Measurements from ENCODE around the gene TOPORS.

The TOPORS gene

DNA sequence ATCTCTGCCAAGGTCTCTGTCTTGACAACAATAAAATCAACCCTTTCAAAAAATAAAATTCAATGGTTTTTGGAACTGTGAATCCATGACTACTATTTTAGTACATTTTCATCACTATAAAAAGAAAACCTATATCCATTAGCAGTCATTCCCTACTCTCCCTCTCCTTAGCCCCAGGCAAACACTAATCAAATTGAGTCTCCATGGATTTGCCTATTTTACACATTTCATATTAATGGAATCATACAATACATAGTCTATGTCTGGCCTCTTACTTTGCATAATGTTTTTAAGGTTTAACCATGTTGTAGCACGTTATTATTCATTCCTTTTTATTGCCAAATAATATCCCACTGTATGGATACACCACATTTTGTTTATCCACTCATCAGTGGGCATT lies 50.5 kb downstream of the TOPORS start:
- DNase-seq: no peak

DNA sequence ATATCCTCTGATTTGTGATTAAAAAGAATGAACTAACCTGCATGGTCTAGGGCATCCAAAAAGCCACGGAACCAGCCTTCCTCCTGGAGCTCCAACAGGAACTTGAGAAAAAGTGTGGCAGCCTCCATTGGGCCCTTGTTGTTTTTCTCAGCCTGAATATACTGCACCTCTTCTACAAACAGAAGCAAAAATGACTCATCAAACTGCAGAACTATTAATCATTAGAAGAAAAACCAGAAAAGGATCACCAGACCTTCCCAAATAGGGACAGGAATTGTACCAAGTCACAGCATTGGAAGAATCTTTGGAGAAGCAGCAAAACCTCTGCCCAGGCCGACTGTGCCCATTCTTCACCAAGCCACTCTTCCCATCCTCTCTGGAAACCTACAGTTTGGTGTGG lies 51.6 kb downstream of the TOPORS start:
- DNase-seq: no peak

- DNase-seq: no peak
Observed at GRCh38 chr9:32497921-32498320, 54.5 kb downstream of the TOPORS start.

GRCh38 chr9:32490601-32491000 lies 61.8 kb downstream of the TOPORS start:
- DNase-seq: no peak
